Measurements from ENCODE around the gene SPINK8.
"Not testable (repeated sequence)": the region's sequence is repeated elsewhere in the genome, so short reads cannot be mapped to it uniquely, and the experiment has no call there.

Gene SPINK8

DNA sequence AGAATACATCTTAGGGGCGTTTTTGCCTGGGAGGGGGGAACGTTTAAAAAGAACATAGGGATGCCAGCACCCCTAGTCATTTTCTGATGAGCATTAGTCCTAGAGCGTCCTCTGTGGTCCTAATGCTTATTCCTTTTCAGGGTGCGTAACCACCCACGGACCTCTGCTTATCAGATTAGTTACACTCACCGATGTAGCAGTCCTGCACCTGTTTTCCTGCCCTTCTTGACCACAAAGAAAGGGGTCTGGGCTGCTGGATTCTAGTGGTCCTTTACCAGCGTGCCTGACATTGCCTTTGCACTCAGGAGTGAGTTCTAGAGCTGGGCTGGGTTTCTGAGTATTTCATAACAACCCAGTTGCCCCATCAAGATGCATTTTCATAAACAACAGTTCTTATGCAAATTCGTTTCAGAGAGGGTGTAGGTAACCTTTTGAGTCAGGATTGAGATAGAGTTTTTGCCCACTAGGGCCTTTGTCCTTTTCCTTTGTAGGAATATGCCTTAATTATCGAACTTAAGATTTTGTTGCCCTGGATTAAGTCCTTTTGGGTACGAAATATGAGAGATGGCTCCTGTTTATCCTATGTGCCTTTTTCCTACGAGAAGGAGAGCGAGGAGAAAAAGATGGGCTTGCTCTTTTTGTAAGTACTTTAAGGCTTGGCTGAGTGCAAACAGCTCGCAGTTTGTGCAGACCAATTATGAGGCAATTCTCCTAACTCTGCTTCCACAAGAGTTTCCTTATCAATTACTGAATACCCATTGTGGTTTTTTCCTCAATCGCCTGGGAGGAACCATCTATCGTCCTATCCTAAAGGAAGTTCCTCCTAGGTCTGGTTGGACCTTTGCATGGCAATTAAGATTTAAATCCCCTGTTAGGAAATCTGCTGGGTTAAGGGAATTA lies at the start of gene SPINK8:
Gene SPINK8, minus strand, starts transcription at position 316 of the 900 bp plus-strand sequence. CDS start 5,320 bp downstream, outside the sequence.
- not testable (repeated sequence) for DNase-seq

DNA sequence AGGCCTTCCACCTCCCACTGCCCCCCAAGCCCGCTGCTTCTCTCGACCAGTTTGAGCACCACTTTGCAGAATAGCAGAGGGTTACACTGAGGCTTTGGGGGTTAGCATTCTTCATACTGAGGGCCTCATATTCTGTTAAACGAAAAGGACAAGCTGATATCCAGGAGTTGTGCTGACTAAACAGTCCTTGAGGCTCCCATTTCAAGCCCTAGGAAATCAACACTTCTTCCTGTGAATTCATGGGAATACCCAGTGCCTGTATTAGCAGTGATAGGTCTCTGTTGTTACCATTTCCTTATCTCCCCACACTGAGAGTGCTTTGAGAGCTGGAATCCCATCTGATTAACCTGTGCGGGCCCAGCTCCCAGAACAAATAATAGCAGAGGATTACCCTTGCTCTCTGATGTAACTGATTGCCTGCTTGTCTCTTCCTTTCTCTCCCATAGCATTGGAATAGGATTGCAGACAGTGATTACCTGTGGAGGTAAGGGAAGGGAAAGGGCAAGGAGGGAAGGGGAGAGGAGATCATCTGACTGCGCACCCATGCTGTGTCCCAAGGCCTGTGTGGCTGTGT lies 39.5 kb upstream of the SPINK8 start:
- no peak for DNase-seq

DNA sequence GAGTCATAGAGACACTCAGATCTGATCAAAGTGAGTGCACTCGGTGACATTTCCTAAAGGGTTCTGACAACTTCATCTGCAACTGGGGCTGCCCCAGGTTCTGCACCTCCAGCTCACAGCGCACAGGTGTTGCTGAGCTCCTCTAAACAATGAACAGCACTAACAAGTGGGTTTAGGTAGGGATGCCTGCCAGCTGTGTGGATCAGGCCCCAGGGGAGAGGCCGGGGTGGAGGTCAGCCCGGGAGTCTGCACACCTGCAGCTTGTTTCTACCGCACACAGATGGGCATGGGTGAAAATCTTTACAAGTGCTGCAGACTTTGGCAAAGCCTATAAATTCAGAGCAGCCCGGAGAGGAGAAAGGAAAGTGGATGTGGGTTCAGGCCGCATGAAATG lies 38.9 kb upstream of the SPINK8 start:
- no peak for DNase-seq

DNA sequence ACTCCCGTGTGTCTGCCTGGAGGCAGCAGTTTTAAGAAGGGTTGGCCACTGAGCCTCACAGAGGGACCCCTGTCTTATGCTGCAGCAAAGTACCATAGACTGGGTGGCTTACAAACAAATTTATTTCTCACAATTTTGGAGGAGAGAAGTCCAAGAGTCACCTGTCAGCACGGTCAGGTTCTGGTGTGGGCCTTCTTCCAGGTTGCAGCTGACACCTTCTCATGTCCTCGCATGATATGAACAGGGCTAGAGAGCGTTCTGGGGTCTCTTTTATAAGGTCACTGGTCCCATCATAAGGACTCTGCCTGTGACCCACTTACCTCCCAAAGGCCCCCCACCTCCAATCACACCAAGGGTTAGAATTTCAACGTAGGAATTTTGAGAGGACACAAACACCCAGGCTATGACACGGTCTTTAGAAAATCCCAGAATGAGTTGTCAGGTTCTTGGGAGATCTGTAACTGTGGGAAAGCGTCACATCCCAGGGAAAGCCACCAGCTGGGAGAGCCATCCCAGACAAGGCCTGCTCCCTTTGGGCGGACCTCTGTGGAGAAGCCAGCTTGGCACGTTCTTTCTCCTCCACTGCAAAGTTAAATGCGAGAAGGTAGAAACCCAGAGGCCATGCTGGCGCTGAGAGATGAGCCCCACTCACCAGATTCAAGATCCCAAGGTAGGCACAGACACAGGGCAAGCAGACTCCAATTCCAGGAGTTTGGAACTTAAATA lies 38.4 kb upstream of the SPINK8 start, which contains the start of gene FBXW12:
Gene FBXW12, plus strand, starts transcription at position 569 of the 726 bp plus-strand sequence. CDS start 549 bp downstream, outside the sequence.
- DNase-seq: no peak

- DNase-seq: no peak
Measured at GRCh38 chr3:48370333-48370713, 36.9 kb upstream of the SPINK8 start.

DNA sequence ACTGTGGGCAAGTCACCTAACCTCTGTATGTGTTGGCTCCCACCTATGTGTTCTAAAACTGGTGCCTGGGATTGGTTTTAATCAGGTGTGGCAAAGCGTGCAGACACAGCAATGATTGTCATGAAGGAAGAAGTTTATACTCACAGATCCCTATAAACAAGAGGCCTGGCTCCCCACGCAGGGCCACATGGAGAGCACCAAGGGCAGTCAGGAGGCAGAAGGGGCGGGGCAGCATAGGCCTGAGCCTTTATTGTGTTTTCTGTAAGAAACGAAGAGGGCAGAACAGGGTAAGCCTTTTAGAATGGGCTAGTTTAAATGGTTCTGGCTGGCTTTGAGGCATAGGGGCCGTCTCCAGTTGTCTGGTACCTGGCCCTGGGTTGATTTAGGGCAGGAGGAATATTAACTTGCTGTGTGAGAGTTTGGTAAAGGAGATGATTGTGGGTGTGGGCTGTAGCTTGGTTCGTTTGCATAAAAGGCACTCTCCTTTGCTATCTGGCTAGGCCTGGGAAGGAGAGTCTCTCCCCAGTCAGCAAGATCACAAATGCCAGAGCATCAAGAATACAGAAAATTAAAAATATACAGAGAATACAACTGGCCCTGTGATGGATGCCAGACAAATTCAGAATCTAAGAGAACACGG lies 36.4 kb upstream of the SPINK8 start:
- DNase-seq: no peak

DNA sequence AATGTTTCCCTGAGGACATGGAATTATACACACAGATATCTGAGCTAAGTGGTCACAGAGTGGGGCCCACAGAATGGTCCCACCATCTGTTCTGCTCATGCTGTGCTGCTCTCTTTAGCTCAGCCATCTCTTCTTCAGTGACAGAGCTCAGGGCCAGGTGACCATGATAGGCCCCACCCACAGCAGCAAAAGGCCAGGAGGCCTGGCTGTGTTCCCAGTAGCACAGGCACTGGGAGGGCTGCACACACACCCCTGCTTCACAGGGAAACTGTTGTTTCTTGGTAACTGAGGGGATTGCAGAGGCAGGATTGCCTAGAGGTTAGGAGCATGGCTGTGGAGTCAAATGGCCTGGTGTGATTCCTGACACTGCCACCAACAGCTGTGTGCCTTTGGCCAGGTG lies 33.7 kb upstream of the SPINK8 start:
- no peak for DNase-seq

- no peak for DNase-seq
Measured at GRCh38 chr3:48364840-48365239, 31.4 kb upstream of the SPINK8 start.

GRCh38 chr3:48361928-48362327 lies 28.5 kb upstream of the SPINK8 start:
- no peak for DNase-seq

GRCh38 chr3:48356419-48356818 lies 23.0 kb upstream of the SPINK8 start:
- DNase-seq: no peak

DNA sequence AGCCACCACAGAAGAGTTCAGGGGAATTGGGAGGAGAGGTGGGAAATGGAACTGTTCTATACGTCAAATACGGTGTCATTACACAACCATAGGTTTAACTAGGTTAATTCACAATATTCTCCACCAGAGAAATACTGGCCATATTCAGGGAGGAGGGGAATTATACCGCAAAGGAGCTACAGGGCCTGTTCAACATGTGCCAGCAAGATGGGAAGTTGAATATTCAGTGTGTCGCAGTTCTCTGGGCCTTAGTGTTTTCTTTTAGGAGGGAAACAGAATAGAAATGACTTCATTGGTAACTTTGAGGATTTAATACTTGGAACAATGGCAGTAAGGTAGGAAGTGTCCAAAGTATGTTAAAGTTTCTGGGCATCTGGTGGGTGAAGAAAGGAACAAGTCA lies 20.5 kb upstream of the SPINK8 start:
- no peak for DNase-seq

GRCh38 chr3:48352546-48352945 lies 19.1 kb upstream of the SPINK8 start:
- no peak for DNase-seq

DNA sequence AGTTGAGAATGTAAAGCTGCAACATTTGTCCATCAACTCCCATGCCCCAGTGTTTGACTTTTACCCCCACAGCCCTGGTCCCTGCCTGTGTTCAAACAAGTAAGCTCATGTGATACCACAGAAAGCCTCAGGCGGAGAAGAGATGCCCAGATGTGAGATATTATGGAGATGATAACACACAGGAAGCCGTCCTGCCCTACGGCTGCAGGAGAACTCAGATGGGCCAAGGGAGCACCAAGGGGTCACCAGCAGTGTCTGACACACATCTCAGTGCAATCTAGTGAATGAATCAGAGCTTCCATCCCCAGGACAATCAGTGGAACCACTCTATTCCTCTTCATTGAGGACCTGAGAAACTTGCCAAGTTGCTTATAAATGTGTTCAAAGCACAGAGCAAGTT lies 14.0 kb upstream of the SPINK8 start:
- DNase-seq: no peak

DNA sequence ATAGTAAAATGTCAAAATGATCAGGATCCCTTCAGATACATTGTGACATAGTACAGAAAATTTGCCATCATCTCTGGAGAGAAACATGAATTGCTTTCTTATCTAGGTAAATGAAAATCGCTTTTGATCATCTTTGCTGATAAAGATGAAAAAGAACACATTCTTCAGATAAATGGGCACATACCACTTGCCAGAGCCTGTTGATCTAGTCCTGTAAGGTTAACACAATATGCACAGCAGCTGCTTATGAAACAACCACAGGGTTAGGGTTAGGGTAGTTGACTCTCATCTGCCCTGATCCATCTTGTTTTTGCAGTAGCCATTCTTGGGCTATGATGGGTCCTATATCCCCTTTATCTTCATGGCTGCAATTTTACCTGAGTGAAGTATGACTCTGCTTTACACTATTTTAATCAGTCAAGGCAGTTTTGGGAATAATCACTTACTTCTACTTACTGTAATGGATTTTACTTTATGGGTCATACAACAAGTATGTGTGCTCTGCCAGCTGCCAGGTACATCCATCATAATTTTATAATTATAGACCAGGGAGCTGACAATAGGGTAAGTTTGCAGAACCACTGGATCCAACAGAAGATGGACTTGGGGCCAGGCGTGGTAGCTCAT lies 12.6 kb upstream of the SPINK8 start:
- DNase-seq: no peak

- no peak for DNase-seq
Measured at GRCh38 chr3:48344867-48345507, 11.5 kb upstream of the SPINK8 start.

DNA sequence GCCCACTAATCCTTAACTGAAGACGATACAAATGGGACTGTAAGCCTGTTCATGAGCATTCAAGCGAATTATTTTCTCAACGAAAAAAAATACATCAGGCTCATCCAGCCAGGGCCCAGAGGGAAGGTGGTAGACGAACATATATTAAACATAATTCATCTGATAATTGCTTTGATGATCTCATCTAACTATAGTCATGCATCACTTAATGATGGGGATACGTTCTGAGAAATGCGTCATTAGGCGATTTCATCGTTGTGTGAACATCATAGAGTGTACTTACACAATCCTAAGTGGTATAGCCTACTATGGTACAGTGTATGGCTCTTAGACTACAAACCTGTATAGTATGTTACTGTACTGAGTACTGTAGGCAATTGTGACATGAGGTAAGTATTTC lies 10.0 kb upstream of the SPINK8 start:
- DNase-seq: no peak

DNA sequence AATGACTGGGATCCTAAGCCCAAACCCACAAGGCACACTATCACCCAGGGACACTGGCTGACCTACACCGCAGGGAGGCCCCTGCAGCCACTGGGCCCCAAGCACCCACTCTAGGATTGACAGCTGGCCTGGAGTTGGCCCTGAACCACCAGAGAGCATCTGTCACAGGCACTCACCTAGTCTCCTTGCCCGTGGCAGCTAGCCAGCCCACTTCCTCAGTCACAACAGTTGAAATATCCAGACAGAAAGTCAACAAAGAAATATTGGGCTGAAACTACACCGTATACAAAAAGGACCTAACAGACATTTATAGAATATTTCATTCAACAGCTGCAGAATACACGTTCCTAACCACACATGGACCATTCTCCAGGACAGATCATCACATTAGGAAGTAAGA lies 5.2 kb upstream of the SPINK8 start:
- DNase-seq: no peak

DNA sequence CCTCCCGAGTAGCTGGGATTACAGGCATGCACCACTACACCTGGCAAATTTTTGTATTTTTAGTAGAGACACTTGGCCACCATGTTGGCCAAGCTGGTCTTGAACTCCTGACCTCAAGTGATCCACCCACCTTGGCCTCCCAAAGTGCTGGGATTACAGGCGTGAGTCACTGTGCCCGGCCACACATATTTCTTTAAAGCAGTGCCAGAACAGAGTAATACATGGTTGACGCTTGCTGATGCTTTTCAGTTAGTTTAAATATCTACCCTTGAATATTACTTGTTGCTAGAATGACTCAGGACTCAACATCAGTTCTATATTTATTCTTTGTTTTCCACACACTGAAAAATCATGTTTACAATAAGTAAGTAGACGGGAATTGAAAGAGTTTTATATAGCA lies 4.1 kb upstream of the SPINK8 start:
- DNase-seq: not testable (repeated sequence)

DNA sequence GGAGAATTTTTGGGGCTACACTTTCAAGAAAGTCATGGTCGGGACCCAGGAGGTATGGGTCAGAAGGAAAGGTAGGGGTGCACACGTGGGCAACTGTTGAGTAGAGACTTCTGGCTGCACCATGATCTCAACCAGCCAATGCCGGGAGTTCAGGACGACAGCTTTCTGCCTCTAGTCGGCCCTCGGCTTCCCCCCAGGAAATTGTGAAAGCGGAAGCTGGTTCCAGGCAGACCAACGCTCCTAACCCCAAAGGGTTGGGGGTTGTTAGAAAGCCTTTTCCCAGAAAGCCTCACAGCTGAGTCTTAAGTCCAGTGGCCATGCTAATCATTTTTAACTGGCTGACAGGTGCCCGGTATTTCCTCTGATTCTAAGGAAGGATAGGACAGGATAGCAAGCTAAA lies 1.8 kb upstream of the SPINK8 start:
- DNase-seq: not testable (repeated sequence)

DNA sequence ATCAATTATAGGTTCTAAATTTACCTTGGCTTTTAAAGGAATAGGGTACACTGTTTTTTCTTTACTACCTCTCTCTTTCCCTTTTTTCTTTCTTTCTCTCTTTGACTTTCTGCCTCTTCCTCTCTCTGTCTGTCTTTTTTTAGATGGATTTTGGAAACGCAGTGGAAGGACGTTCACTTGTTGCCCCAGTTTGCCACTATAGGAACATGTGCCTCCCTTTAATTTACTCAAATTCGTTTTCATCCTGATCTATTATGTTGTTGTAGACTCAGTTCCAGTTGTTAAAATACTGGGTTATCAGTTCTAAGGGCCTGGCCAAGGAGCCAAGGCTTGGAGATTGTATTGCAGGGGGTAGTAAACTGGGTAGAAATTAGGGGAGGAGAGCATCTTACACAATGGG lies 1.1 kb upstream of the SPINK8 start:
- DNase-seq: no peak

- DNase-seq: not testable (repeated sequence)
Measured at GRCh38 chr3:48331706-48332435, 1.6 kb downstream of the SPINK8 start.

Data from NCI-H1105 treated with DMSO at 0.1 percent for 48 hours (cell line).